ENCODE data around the gene EHD2. TPM values are rescaled to one million over a fixed set of nuclear protein-coding genes. Genes with fewer than 3 reads are reported as not detected.
"Not testable (repeated sequence)": the region's sequence is repeated elsewhere in the genome, so short reads cannot be mapped to it uniquely, and the experiment has no call there.

The EHD2 gene
- total RNA-seq, 2 experiments from 2014 or later: 0.10 to 0.17 TPM

- POLR2A ChIA-PET: no interaction called here
- CTCF ChIA-PET: interaction anchor here (1.0 to 7.0 kb wide), 4 partner anchors 8 to 269 kb away, joined by 3 to 60 read pairs (median 6); no protein-coding TSS in a partner anchor
These were observed 8.6 kb upstream of the EHD2 start for GRCh38 chr19:47704656-47705055.

GRCh38 chr19:47707135-47707925, 5.9 kb upstream of the EHD2 start:
- CTCF ChIA-PET: interaction anchor here (0.6 to 7.0 kb wide), 17 partner anchors 8 to 415 kb away, joined by 3 to 60 read pairs (median 5); partner anchors contain the start of genes DHX34 and KPTN
- POLR2A ChIA-PET: no interaction called here

GRCh38 chr19:47711652-47712242, 1.5 kb upstream of the EHD2 start:
- ChIA-PET CTCF (interaction anchor here (0.8 to 4.4 kb wide), 5 partner anchors 20 to 277 kb away, joined by 3 to 27 read pairs (median 4); no protein-coding TSS in a partner anchor), POLR2A (interaction anchor here (0.6 kb wide), 1 partner anchor 76 kb away, joined by 7 read pairs; no protein-coding TSS in a partner anchor)

GRCh38 chr19:47714339-47714738, 1.1 kb downstream of the EHD2 start:
- ChIA-PET CTCF (interaction anchor here (1.7 to 4.4 kb wide), 3 partner anchors 25 to 279 kb away, joined by 4 to 27 read pairs (median 18); no protein-coding TSS in a partner anchor), POLR2A (no interaction called here)

- CTCF ChIA-PET: interaction anchor here (1.4 to 4.4 kb wide), 3 partner anchors 11 to 280 kb away, joined by 3 to 27 read pairs (median 4); no protein-coding TSS in a partner anchor
- POLR2A ChIA-PET: not testable (repeated sequence)
These were observed 1.6 kb downstream of the EHD2 start for GRCh38 chr19:47714855-47715254.

GRCh38 chr19:47716270-47716937, 3.2 kb downstream of the EHD2 start:
- CTCF ChIA-PET: interaction anchor here (0.8 to 1.7 kb wide), 3 partner anchors 12 to 279 kb away, joined by 3 to 4 read pairs (median 3); no protein-coding TSS in a partner anchor
- POLR2A ChIA-PET: interaction anchor here (0.7 kb wide), 1 partner anchor 27 kb away, joined by 4 read pairs; no protein-coding TSS in a partner anchor

- CTCF ChIA-PET, POLR2A ChIA-PET: not testable (repeated sequence)
These were observed 5.3 kb downstream of the EHD2 start for GRCh38 chr19:47718415-47719046.

GRCh38 chr19:47719047-47719859, 6.0 kb downstream of the EHD2 start:
- CTCF ChIA-PET: no interaction called here
- POLR2A ChIA-PET: no interaction called here

GRCh38 chr19:47720669-47721422, 7.6 kb downstream of the EHD2 start:
- CTCF ChIA-PET: interaction anchor here (0.7 kb wide), 1 partner anchor 20 kb away, joined by 3 read pairs; no protein-coding TSS in a partner anchor
- POLR2A ChIA-PET: no interaction called here

GRCh38 chr19:47723581-47723940, 10.3 kb downstream of the EHD2 start:
- POLR2A ChIA-PET: interaction anchor here (0.6 to 0.7 kb wide), 4 partner anchors 23 to 1163 kb away, joined by 3 to 8 read pairs (median 5); no protein-coding TSS in a partner anchor
- CTCF ChIA-PET: interaction anchor here (0.9 to 2.2 kb wide), 6 partner anchors 10 to 287 kb away, joined by 3 to 7 read pairs (median 4); partner anchors contain the start of gene EHD2

GRCh38 chr19:47725759-47726401, 12.7 kb downstream of the EHD2 start:
- POLR2A ChIA-PET: no interaction called here
- CTCF ChIA-PET: interaction anchor here (1.1 kb wide), 1 partner anchor 26 kb away, joined by 3 read pairs; no protein-coding TSS in a partner anchor

GRCh38 chr19:47726467-47726866, 13.2 kb downstream of the EHD2 start:
- CTCF ChIA-PET: no interaction called here
- POLR2A ChIA-PET: no interaction called here

- POLR2A ChIA-PET, CTCF ChIA-PET: not testable (repeated sequence)
These were observed 15.1 kb downstream of the EHD2 start for GRCh38 chr19:47728295-47728694.

- CTCF ChIA-PET: interaction anchor here (1.0 kb wide), 1 partner anchor 16 kb away, joined by 4 read pairs; the partner anchor contains the start of gene EHD2
- POLR2A ChIA-PET: no interaction called here
These were observed 16.2 kb downstream of the EHD2 start for GRCh38 chr19:47729468-47729798.

GRCh38 chr19:47729799-47730520, 16.7 kb downstream of the EHD2 start:
- ChIA-PET POLR2A (no interaction called here), CTCF (interaction anchor here (1.0 kb wide), 1 partner anchor 17 kb away, joined by 4 read pairs; the partner anchor contains the start of gene EHD2)

GRCh38 chr19:47730521-47730889, 17.3 kb downstream of the EHD2 start:
- CTCF ChIA-PET: no interaction called here
- POLR2A ChIA-PET: no interaction called here

GRCh38 chr19:47730910-47731309, 17.7 kb downstream of the EHD2 start:
- ChIA-PET CTCF (interaction anchor here (1.7 kb wide), 1 partner anchor 18 kb away, joined by 5 read pairs; the partner anchor contains the start of gene EHD2), POLR2A (interaction anchor here (0.7 kb wide), 1 partner anchor 118 kb away, joined by 4 read pairs; no protein-coding TSS in a partner anchor)

Data from activated CD8-positive, alpha-beta memory T cell treated with anti-CD3 and anti-CD28 coated beads for 36 hours (primary cell).